Neuronal stem cell (in vitro differentiated cells): Measurements from ENCODE around the gene MERTK.
A peak's percentile ranks its signal among the peaks of the same experiment; 100 is the strongest.
"Not testable (repeated sequence)": the region's sequence is repeated elsewhere in the genome, so short reads cannot be mapped to it uniquely, and the experiment has no call there.

Experiments used
- DNase-seq: peaks from one replicate; pipeline ENCODE4 v3.0.0-alpha.2; 2013; ENCODE audit warnings: low spot score
- H2AFZ ChIP-seq: one replicate; pipeline ENCODE4 v1.6.1; 2013; ENCODE audit warnings: mild to moderate bottlenecking, low read length, inconsistent platforms
- H2AK5ac ChIP-seq: 2 replicates; pipeline ENCODE4 v1.6.1; 2013; ENCODE audit warnings: low read depth, mild to moderate bottlenecking, inconsistent platforms, low read length, moderate library complexity, mixed read lengths
- H2BK120ac ChIP-seq: 2 replicates; pipeline ENCODE4 v1.6.1; 2013; ENCODE audit warnings: low read depth, mild to moderate bottlenecking, inconsistent platforms, low read length, moderate library complexity, mixed read lengths
- H2BK12ac ChIP-seq: one replicate; pipeline ENCODE4 v1.6.1; 2013; ENCODE audit warnings: low read length, inconsistent platforms
- H2BK15ac ChIP-seq: 2 replicates; pipeline ENCODE4 v1.6.1; 2013; ENCODE audit warnings: mild to moderate bottlenecking, low read length, inconsistent platforms, mixed read lengths
- H2BK5ac ChIP-seq: one replicate; pipeline ENCODE4 v1.6.1; 2013; ENCODE audit warnings: inconsistent platforms, mild to moderate bottlenecking, low read length, moderate library complexity
- H3K14ac ChIP-seq: one replicate; pipeline ENCODE4 v1.6.1; 2013; ENCODE audit warnings: low read length, inconsistent platforms
- H3K18ac ChIP-seq: 2 replicates; pipeline ENCODE4 v1.6.1; 2013; ENCODE audit warnings: low read length, inconsistent platforms
- H3K23ac ChIP-seq: 2 replicates; pipeline ENCODE4 v1.6.1; 2013; ENCODE audit warnings: low read depth, mild to moderate bottlenecking, mixed read lengths, low read length, inconsistent platforms; ENCODE audit not compliant: poor library complexity
- H3K27ac ChIP-seq: replicated peaks from 3 replicates; pipeline ENCODE4 v1.5.1; 2013; ENCODE audit warnings: low read length, inconsistent platforms
- H3K27me3 ChIP-seq, 3 experiments: 2 replicates each; pipeline ENCODE4 v1.6.1; 2013; ENCODE audit warnings: low read length in 3 of 3, mild to moderate bottlenecking in 2 of 3, inconsistent platforms in 1 of 3, low read depth in 1 of 3, mixed read lengths in 1 of 3, moderate library complexity in 1 of 3; ENCODE audit not compliant: control insufficient read depth in 3 of 3, insufficient read depth in 3 of 3
- H3K36me3 ChIP-seq, 2 donors: replicated peaks in 1 of 2; 2 replicates each; pipeline ENCODE4 v1.6.1; 2013; ENCODE audit warnings: low read length in 2 of 2; ENCODE audit not compliant: control insufficient read depth in 2 of 2, insufficient read depth in 2 of 2
- H3K4ac ChIP-seq: 2 replicates; pipeline ENCODE4 v1.6.1; 2013; ENCODE audit warnings: inconsistent platforms, mild to moderate bottlenecking, low read length, moderate library complexity
- H3K4me1 ChIP-seq, 2 donors: 1 replicate in 1 of 2; 2 replicates in 1 of 2; pipeline ENCODE4 v1.6.1; 2013; ENCODE audit warnings: low read length in 2 of 2, low read depth in 1 of 2; ENCODE audit not compliant: control insufficient read depth in 2 of 2, insufficient read depth in 1 of 2
- H3K4me2 ChIP-seq: one replicate; pipeline ENCODE4 v1.6.1; 2013; ENCODE audit warnings: mild to moderate bottlenecking, low read length, inconsistent platforms; ENCODE audit not compliant: insufficient read depth, poor library complexity, severe bottlenecking
- H3K4me3 ChIP-seq, 2 donors: 2 replicates each; pipeline ENCODE4 v1.5.1; 2013; ENCODE audit warnings: low read length in 2 of 2, mild to moderate bottlenecking in 2 of 2, inconsistent platforms in 1 of 2, moderate library complexity in 1 of 2
- H3K79me1 ChIP-seq: one replicate; pipeline ENCODE4 v1.6.1; 2013; ENCODE audit warnings: low read depth, mild to moderate bottlenecking, inconsistent platforms, low read length, moderate library complexity
- H3K9ac ChIP-seq: one replicate; pipeline ENCODE4 v1.6.1; 2013; ENCODE audit warnings: mild to moderate bottlenecking, low read depth, low read length, inconsistent platforms; ENCODE audit not compliant: poor library complexity
- H3K9me3 ChIP-seq, 2 donors: replicated peaks in 1 of 2; 2 replicates each; pipeline versions ENCODE3 to v1.6.1; 2013; ENCODE audit warnings: low read length in 2 of 2, mild to moderate bottlenecking in 2 of 2, inconsistent platforms in 1 of 2, low read depth in 1 of 2, mixed read lengths in 1 of 2, moderate library complexity in 1 of 2; ENCODE audit not compliant: control insufficient read depth in 2 of 2, insufficient read depth in 1 of 2
- H4K8ac ChIP-seq: one replicate; pipeline ENCODE4 v1.6.1; 2013; ENCODE audit warnings: low read depth, mild to moderate bottlenecking, inconsistent platforms, low read length, moderate library complexity
- H4K91ac ChIP-seq: one replicate; pipeline ENCODE4 v1.6.1; 2013; ENCODE audit warnings: low read length, low read depth, mild to moderate bottlenecking, inconsistent platforms; ENCODE audit not compliant: poor library complexity
- WGBS, 2 donors: extraction: QIAGEN DNeasy Blood & Tissue Kit; methylation state at CpG; one replicate each; pipeline ENCODE4 v1.1.7; 2013; ENCODE audit warnings: missing lambda C conversion rate in 2 of 2, mixed read lengths in 1 of 2; ENCODE audit not compliant: insufficient read length in 2 of 2, insufficient replicate concordance in 1 of 2; ENCODE audit errors: extremely low coverage in 2 of 2; 5-methylcytosine and 5-hydroxymethylcytosine counted together

Gene MERTK

DNA sequence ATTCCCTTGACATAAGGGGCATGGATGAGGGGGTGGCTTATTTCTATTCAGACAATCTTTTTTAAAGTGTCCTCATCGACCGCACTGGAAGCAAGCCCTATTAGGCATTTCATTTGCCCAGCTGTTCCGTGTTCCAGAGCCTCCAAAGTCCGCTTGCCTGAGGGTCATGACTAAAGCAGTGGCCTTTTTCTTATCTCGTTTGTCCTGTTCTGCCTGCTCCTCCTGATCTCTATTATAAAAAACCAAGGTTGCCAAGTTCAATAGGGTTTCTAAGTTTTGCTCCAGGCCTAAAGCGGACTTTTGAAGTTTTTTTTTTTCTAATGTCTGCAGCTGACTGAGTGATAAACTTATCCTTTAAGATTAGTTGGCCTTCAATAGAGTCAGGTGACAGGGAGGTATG, 143.1 kb downstream of the MERTK start:
- not testable (repeated sequence) for H3K36me3 ChIP-seq, H3K27ac ChIP-seq, H2AFZ ChIP-seq, H3K4me2 ChIP-seq, H3K79me1 ChIP-seq, H3K14ac ChIP-seq, H2BK5ac ChIP-seq, H3K27me3 ChIP-seq, H2BK12ac ChIP-seq, H3K4me3 ChIP-seq, H4K8ac ChIP-seq, H4K91ac ChIP-seq, H3K18ac ChIP-seq, H3K23ac ChIP-seq, H2BK120ac ChIP-seq, H2AK5ac ChIP-seq, H3K4ac ChIP-seq, H3K4me1 ChIP-seq, H3K9ac ChIP-seq, H2BK15ac ChIP-seq, H3K9me3 ChIP-seq, DNase-seq
- WGBS, 2 donors, result no CpG with 5 or more reads among the region's 6 CpGs

DNA sequence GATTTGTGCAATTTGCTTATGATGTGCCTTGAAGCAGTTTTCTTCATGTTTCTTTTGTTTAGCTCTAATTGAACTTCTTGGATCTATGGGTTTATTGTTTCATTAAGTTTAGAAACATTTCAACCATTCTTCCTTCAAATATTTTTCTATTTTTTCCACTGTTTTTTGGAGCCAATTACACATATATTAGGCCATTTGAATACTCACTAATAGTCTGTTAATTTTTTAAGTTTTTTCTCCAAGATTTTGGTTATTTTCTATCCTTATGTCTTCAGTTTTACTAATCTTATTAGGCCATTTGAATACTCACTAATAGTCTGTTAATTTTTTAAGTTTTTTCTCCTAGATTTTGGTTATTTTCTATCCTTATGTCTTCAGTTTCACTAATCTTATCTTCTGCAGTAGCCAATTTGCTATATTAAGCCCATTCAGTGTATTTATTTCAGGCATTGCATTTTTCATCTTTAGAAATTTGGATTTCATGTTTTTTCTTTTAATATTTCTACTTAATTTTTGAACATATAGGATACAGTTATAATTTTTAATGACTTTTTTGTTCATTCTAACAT, 147.1 kb downstream of the MERTK start:
- Histone ChIP-seq H3K4ac (no peak overlapping the region), H2BK120ac (no peak overlapping the region), H3K14ac (no peak overlapping the region), H2BK12ac (no peak overlapping the region), H3K18ac (no peak overlapping the region), H3K27ac (no peak overlapping the region), H3K27me3 (no peaks in the 10 kb centered on the region), H4K91ac (no peak overlapping the region), H3K9me3 (peaks cover 0 to 9% of the 10 kb centered on the region in 2 donors), H3K79me1 (no peaks in the 10 kb centered on the region), H3K4me3 (no peak overlapping the region), H3K4me2 (no peak overlapping the region), H2AK5ac (no peak overlapping the region), H3K23ac (no peak overlapping the region), H3K36me3 (no peaks in the 10 kb centered on the region), H2BK5ac (no peak overlapping the region), H3K9ac (no peak overlapping the region), H3K4me1 (peaks cover 4 to 5% of the 10 kb centered on the region in 2 donors), H2AFZ (no peak overlapping the region), H4K8ac (no peak overlapping the region), H2BK15ac (no peak overlapping the region)
- DNase-seq, result no peak

DNA sequence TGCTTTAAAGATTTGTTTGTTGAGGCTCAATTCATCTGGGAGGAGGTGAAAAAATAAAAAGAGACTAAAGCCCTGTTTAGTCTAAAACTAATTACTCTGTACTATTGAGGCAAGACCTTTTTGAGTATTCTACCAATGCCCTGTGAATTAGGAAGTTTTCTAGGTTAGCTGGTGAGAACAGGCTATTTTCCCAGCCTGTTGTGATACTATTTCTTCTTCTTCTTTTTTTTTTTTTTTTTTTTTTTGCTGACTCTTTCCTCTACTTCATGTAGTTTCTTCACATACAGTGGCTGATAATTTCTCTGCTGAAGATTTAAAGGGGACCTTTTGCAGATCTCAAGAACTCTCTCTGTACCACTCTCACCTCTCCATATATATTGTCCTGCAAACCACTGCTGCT, 147.8 kb downstream of the MERTK start:
- Histone ChIP-seq H3K9me3 (peaks cover 0 to 9% of the 10 kb centered on the region in 2 donors), H3K4ac (no peak overlapping the region), H3K27me3 (no peaks in the 10 kb centered on the region), H3K79me1 (no peaks in the 10 kb centered on the region), H3K4me2 (no peak overlapping the region), H3K14ac (no peak overlapping the region), H3K9ac (no peak overlapping the region), H3K23ac (no peak overlapping the region), H4K8ac (no peak overlapping the region), H3K18ac (no peak overlapping the region), H3K36me3 (no peaks in the 10 kb centered on the region), H2AFZ (no peak overlapping the region), H2BK120ac (no peak overlapping the region), H3K4me1 (peaks cover 4 to 5% of the 10 kb centered on the region in 2 donors), H3K27ac (no peak overlapping the region), H2BK5ac (no peak overlapping the region), H2AK5ac (no peak overlapping the region), H4K91ac (no peak overlapping the region), H2BK12ac (no peak overlapping the region), H3K4me3 (no peak overlapping the region), H2BK15ac (no peak overlapping the region)
- DNase-seq, result no peak

DNA sequence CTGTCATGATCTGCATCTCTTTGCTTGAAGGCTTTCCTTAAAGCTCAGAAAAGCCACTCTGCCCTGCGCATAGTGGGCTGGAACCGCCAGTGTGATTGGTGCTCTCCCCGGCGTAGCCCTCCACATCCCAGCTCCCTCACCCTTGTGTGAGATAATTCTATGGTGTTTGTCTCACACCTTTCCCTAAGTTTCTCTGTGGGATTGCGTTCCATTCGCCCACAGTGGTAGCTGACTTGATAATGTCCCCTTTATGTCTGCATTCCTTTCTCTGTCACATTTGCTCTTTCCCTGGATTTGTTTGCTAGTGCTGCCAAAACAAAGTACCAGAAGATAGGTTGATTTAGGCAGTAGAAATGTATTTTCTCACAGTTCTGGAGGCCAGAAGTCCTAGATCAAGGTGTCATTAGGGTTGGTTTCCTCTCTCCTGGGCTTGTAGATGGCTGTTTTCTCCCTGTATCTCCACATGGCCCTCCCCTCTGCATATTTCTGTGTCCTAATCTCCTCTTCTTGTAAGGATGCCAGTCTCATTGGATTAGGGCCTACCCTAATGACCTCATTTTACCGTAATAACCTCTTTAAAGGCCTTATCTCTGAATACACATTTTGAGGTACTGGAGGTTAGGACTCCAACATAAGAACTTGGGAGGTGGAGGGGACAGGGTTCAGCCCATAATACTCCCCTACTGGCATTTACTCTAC, 149.3 kb downstream of the MERTK start:
- H2BK15ac ChIP-seq, result no peak overlapping the region
- no peak overlapping the region for H3K4me3 ChIP-seq
- H2BK5ac ChIP-seq, result no peak overlapping the region
- peak overlapping the region; percentile 16 for H2AFZ ChIP-seq
- no peak overlapping the region for H3K9ac ChIP-seq
- no peak overlapping the region for H3K14ac ChIP-seq
- no peaks in the 10 kb centered on the region for H3K36me3 ChIP-seq
- H3K4me1 ChIP-seq, result peaks cover 4 to 5% of the 10 kb centered on the region in 2 donors
- H3K4ac ChIP-seq, result no peak overlapping the region
- no CpG with 5 or more reads among the region's 7 CpGs for WGBS, 2 donors
- H4K8ac ChIP-seq, result no peak overlapping the region
- no peak overlapping the region for H3K23ac ChIP-seq
- H3K18ac ChIP-seq, result no peak overlapping the region
- no peak overlapping the region for H2BK120ac ChIP-seq
- no peak overlapping the region for H2AK5ac ChIP-seq
- H3K27me3 ChIP-seq, result no peaks in the 10 kb centered on the region
- H3K79me1 ChIP-seq, result no peaks in the 10 kb centered on the region
- no peak overlapping the region for H2BK12ac ChIP-seq
- no peak overlapping the region for H4K91ac ChIP-seq
- H3K4me2 ChIP-seq, result no peak overlapping the region
- H3K9me3 ChIP-seq, result peaks cover 0 to 9% of the 10 kb centered on the region in 2 donors
- no peak overlapping the region for H3K27ac ChIP-seq
- DNase-seq, result no peak
